ENCODE measurements around the gene AOPEP. TPM values are rescaled to one million over a fixed set of nuclear protein-coding genes. Genes with fewer than 3 reads are reported as not detected.

Gene AOPEP
- total and polyA plus RNA-seq, 2 donors (not counting 3 experiments of a cell fraction or from before 2014, with no cell fraction given), result 20.2 to 41.6 TPM

- no peaks in the 10 kb centered on the region for H3K79me2 ChIP-seq (ENCODE audit: control insufficient read depth, insufficient read depth, low read length)
- no peaks in the 10 kb centered on the region for H3K27me3 ChIP-seq (ENCODE audit: control insufficient read depth in 2 of 2, insufficient read depth in 2 of 2, low read length in 2 of 2)
- H3K9me1 ChIP-seq (replicated peaks; ENCODE audit: control insufficient read depth, extremely low read depth, insufficient read depth, low read length), result no peaks in the 10 kb centered on the region
- no TSS peak for BruUV-seq (replicated peaks)
- no peak overlapping the region for H3K9ac ChIP-seq (replicated peaks; ENCODE audit: extremely low read depth, insufficient read depth, low read length)
- dilution Hi-C loops (cut with MboI; ENCODE audit: extremely low pct_ligation_motif_present, low sequenced_read_pairs) (loop anchor here (25.0 kb wide), 1 partner anchor 470 kb away; no protein-coding TSS in a partner anchor), intact Hi-C loops (cut with micrococcal nuclease) (loop anchor here (5.0 kb wide), 2 partner anchors 135 to 1085 kb away; no protein-coding TSS in a partner anchor)
- H4K20me1 ChIP-seq (replicated peaks; ENCODE audit: control insufficient read depth, extremely low read depth, insufficient read depth, low read length), result no peaks in the 10 kb centered on the region
- H3K36me3 ChIP-seq (ENCODE audit: control insufficient read depth in 2 of 2, extremely low read depth in 1 of 2, insufficient read depth in 2 of 2, low read length in 2 of 2), result no peaks in the 10 kb centered on the region
- no peak overlapping the region for H2AFZ ChIP-seq (ENCODE audit: low read depth, low read length)
- no peak overlapping the region for H3K27ac ChIP-seq (ENCODE audit: insufficient read depth, low read depth, low read length)
- POLR2A ChIA-PET, result no interaction called here
- DNase-seq (ENCODE audit: low read depth, low spot score), result no peak
- no peaks in the 10 kb centered on the region for H3K4me1 ChIP-seq (ENCODE audit: control insufficient read depth, extremely low read depth, insufficient read depth, low read length)
- CTCF ChIA-PET, result interaction anchor here (0.8 to 13.7 kb wide), 15 partner anchors 8 to 1085 kb away, joined by 3 to 707 read pairs (median 9); no protein-coding TSS in a partner anchor
- no peak overlapping the region for H3K4me2 ChIP-seq (ENCODE audit: insufficient read depth, low read length)
- TF ChIP-seq GATA2 (IDR thresholded peaks at IDR 0.05; ENCODE audit: insufficient read depth, insufficient read length, low read depth, low read length) (no peak), MYC (IDR thresholded peaks at IDR 0.05; ENCODE audit: low read depth, low read length) (no peak), FOS (IDR thresholded peaks at IDR 0.05; ENCODE audit: borderline replicate concordance, insufficient read depth, low read length) (no peak), POLR2A (IDR thresholded peaks at IDR 0.05; ENCODE audit: low read depth, low read length) (no peak), JUN (IDR thresholded peaks at IDR 0.05; ENCODE audit: borderline replicate concordance, insufficient read depth, insufficient read length, low read depth) (no peak), POLR2AphosphoS5 (IDR thresholded peaks at IDR 0.05; ENCODE audit: insufficient read depth, low read depth, low read length) (no peak), EZH2 (IDR thresholded peaks at IDR 0.05; ENCODE audit: borderline replicate concordance, low read depth, low read length, severe bottlenecking) (no peak)
- TF ChIP-seq, protein P1, sequence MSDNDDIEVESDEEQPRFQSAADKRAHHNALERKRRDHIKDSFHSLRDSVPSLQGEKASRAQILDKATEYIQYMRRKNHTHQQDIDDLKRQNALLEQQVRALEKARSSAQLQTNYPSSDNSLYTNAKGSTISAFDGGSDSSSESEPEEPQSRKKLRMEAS (IDR thresholded peaks at IDR 0.05; ENCODE audit: insufficient read depth, insufficient read length), result no peak
- TF ChIP-seq, protein P2, sequence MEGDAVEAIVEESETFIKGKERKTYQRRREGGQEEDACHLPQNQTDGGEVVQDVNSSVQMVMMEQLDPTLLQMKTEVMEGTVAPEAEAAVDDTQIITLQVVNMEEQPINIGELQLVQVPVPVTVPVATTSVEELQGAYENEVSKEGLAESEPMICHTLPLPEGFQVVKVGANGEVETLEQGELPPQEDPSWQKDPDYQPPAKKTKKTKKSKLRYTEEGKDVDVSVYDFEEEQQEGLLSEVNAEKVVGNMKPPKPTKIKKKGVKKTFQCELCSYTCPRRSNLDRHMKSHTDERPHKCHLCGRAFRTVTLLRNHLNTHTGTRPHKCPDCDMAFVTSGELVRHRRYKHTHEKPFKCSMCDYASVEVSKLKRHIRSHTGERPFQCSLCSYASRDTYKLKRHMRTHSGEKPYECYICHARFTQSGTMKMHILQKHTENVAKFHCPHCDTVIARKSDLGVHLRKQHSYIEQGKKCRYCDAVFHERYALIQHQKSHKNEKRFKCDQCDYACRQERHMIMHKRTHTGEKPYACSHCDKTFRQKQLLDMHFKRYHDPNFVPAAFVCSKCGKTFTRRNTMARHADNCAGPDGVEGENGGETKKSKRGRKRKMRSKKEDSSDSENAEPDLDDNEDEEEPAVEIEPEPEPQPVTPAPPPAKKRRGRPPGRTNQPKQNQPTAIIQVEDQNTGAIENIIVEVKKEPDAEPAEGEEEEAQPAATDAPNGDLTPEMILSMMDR (IDR thresholded peaks at IDR 0.05; ENCODE audit: extremely low read depth in 1 of 2, insufficient read depth in 1 of 2, low read depth in 1 of 2, low read length in 2 of 2), result no peak
- H3K4me3 ChIP-seq (replicated peaks in 1 of 3; ENCODE audit: insufficient read depth in 1 of 3, low read depth in 1 of 3, low read length in 3 of 3), result no peak overlapping the region
- no peak for FAIRE-seq
- H3K9me3 ChIP-seq (replicated peaks; ENCODE audit: control insufficient read depth, insufficient read depth, low read length), result no peaks in the 10 kb centered on the region
Observed at GRCh38 chr9:95132366-95133324, 406.1 kb downstream of the AOPEP start.

Measured in endothelial cell of umbilical vein (primary cell).